T follicular helper cell (primary cell): ENCODE data around the gene XXYLT1.

Experiments used
- DNase-seq: peaks from one replicate; pipeline ENCODE4 v3.0.0-alpha.2; 2020; ENCODE audit warnings: low read depth

XXYLT1 gene

DNA sequence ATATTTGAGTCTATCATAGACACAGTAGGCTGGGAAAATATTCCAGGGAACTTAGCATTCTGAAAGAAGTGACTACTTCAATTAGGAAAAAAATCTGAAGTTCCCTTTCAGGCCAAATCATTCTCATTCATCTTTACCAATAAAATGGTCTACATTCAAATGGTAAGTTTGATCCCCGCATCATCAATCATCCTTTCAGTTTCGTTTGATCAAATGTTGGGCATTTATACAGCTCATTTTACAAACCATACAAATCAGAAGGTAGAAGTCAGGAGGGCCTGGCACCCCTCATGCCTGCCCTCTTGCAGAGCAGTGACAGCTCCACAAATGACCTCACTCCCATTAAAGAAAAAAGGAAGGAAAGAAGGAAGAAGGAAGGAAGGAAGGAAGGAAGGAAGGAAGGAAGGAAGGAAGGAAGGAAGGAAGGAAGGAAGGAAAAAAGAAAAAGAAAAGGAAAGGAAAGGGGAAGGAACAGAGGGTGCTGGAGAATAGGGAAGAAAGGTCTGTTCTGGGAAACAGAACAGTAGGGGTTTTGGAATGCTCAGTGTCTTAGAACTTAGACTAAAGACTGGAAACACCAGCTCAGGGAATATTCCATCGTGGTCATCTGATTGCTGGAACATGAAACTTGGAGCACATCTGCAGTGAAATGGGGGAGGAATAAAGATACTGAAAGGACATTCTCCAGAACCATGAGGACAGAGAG, 86.1 kb downstream of the XXYLT1 start:
- no peak for DNase-seq

DNA sequence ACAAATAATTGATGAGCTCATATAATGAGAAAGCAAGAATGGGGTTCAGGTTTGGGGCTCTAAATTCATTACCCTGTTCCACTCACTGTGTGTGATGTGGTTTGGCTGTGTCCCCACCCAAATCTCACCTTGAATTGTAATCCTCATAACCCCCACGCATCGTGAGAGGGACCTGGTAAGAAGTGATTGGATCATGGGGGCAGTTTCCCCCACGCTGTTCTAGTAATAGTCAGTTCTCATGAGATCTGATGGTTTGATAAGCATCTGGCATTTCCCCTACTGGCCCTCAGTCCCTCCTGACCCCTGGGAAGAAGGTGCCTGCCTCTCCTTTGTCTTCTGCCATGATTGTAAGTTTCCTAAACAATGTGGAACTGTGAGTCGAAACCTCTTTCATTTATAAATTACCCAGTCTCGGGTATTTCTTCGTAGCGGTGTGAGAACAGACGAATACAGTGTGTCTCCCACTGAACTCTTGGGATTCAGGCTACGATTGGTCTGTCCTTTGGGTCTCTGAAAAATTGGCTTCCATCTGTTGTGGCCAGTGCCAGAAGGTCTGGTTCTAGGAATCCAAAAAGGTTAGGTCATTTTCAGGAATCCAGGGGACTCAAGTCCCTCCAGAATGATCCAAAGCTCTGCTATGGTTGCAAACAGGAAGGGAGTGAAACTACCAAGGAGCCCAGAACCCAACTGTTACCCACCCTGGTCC, 87.7 kb downstream of the XXYLT1 start:
- no peak for DNase-seq

DNA sequence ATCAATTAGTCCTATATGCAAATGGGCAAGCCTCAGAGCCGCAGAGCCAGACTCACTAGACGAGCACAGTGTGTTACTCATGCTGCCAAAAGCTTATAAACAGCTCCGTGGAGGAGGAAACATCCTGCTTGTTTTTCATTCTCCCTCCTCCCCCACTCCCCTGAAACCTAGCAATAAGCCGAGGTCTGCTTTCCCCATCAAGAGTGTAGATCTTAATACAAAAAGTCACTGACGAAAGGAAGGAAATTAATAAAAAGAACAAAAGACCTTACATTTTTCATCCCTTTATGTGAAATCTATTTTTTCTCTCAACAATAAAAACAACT, 88.5 kb downstream of the XXYLT1 start:
- DNase-seq = peak; percentile 13

DNA sequence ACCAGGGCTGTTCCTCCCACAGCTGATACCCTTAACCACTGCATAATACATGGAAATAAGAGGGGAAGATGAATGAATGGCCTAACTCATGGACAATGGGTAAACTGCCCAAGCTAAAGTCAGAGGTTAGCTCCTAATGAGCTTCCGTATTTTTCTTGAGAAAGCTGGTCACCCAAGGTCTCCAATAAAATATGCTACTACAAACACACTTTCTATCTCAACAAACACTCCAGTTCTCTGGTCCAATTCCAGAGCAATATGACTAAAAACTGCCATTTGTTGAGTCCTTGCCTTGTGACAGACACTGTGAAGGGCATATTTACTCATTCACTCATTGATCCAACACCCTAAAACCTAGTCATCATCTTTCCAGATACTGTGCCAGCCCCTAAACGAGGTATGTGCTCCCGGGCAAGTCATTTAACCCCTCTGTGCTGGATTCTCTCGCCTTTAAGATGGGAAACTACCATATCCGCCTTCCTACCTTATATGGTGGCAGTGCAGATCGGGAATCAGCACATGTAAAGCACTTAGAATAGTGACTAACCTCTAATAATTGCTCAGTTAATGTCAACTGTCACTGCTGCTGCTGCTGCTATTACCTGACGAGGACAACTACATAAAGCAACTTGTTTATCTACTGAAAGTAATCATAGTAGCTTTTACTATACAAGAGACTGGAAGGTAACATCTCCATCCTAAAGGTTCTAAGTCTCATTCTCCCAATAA, 89.1 kb downstream of the XXYLT1 start:
- DNase-seq = no peak

DNA sequence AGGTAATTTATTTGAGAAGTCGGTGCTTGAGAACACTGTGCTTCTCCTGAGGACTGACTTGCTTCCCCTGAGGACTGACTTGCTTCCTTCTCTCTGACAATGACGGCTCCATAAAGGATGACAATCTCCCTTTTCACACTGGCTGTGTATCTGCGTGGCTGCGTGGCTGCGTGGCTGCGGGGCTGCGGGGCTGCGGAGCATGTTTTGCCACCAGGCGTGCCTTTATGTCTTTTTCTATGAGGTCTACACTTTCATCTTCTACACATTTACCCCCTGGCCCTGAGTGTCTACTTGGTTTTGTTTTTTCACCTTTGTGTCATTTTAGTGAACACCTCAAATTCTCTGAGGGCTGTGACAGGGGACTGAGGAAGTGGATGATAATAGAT, 89.9 kb downstream of the XXYLT1 start:
- no peak for DNase-seq

DNA sequence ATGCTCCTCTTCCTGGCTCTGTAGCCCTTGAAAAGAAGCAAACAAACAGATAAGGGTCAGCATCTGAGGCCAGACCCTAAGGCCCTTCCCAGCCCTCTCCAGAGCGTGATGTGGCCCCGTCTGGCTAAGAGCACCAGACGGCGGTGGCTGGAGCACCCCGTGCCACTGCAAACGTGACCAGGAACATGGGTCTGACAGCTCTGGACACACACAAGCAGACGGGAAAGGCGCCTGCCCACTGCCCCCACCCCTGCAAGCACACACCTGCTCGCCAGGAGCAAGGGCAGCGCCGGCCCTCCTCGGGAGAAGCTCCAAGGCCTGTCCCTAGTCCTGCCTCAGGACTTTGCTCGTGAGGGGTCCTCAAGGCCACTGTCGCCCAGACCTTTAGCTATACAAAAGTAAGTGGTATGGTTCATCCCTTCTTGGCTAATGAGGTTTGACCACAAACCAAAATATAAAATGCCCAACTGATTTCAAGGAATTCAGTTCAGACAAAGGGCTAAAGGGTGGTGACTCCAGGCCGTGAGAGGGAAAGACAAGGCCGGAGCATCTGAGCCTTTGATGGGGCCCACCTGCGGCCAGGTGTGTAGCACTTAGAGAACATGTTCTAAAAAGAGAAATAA, 90.4 kb downstream of the XXYLT1 start:
- no peak for DNase-seq

DNA sequence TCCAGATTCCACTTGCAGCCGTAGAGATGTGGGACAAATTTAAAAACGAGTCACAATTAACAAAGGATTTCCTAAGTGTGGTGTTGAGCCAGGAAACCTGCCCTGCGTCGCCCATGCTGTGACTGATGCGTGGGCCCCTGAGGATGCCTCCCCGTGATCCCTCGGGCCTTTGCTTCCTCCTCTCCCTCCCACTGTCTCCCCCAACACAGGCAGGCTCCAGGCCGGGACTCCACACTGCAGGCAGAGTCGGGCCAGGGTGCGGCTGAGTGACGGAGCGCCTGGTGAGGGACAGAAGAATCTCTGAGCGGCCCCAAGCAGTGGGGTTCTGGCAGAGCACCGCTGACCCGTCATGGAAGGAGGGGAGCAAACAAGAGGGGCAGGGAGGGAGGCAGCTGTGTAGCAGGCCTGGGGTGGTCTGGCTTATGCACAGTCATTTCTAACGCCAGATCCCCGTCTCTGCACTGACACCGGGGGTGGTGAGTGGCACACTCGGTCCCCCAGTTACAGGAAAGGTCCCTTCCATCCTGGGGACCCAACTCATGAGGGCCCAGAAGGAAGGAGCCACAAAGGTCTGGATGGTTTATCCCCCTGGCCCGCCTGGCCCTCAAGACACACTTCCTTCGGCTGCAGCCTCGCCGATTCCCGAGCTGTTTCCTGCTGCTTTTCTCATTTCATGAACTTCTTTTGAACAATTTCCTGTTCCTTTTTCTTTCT, 91.0 kb downstream of the XXYLT1 start:
- no peak for DNase-seq

DNA sequence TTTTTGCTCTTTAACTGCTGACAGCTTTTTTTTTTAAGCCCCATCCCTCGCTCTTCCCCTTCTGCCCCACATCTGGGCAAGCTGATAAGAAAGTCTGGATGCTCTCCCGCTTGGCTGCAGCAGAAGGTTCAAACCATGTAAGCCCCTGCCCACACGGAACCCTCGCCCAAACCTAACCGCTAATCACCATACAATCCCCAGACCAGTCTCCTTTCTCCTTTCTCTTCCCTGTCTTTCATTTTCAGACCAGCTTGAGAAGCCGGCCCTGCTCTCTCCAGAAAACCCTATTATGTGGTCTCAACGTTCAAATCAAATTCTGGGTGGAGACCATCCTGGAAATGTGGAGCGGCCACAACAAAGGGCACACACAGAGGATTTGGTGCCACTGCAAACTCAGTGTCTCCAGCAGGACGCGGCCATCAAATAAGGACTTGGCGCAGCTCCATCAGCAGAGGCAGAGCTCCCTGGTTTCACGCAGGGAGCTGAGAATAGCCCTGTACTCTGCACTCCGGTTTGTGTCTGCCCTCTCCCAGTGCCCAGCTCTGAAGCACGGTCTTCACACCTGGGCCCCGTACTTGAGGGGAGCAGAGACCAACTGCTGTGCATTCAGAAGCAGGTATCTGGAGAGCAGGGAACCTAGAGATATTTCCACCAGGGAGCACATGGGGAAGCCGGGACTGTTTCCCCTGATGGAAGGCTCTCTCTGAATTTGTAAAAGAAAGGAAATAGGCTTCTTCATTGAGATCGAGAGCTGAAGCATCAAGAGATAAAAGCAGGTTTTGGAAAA, 92.6 kb downstream of the XXYLT1 start:
- DNase-seq = no peak

DNA sequence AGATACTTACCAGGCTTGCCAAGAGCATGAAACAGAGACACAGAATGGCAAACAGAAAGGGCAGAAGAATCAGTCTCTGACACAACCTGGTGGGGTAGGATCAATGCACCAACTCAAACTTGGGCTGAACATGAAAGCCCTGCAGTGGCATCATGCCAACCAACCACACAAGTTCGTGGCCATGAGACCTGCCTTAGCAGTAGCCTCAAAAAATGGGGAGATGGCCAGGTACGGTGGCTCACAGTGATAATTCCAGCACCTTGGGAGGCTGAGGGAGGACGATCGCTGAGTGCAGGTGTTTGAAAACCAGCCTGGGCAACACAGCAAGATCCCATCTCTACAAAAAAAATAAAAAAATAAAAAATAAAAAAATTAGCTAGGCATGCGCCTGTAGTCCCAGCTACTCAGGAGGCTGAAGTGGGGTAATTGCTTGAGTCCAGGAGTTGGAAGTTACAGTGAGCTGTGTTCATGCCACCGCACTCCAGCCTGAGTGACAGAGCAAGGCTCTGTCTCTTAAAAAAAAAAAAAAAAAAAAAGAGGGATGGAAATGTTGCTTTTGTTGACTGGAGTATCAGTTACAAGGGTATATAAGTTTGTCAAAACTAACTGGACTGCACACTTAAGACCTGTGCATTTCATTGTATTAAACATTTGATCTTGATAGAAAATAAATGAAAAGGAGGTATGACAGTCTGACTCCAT, 93.4 kb downstream of the XXYLT1 start:
- DNase-seq = no peak

DNA sequence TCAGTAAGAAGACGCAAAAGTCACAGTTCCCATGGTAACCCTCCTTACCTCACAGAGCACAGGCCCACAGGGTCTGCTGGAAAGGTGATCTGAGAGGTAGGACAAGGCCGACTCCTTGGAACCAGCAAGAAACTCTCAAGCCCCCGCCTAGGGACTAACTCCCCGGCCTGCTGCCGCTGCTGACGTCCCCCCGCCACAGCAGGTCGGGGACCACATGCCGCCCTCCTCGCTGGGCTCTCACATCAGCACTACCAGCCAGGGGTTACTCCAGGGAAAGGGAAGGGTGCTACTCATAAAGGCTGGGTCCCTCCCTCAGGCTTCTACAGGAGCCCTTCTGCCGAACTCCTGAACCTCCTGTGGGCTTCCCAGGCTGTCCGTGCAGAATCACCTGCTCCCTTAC, 94.2 kb downstream of the XXYLT1 start:
- no peak for DNase-seq

DNA sequence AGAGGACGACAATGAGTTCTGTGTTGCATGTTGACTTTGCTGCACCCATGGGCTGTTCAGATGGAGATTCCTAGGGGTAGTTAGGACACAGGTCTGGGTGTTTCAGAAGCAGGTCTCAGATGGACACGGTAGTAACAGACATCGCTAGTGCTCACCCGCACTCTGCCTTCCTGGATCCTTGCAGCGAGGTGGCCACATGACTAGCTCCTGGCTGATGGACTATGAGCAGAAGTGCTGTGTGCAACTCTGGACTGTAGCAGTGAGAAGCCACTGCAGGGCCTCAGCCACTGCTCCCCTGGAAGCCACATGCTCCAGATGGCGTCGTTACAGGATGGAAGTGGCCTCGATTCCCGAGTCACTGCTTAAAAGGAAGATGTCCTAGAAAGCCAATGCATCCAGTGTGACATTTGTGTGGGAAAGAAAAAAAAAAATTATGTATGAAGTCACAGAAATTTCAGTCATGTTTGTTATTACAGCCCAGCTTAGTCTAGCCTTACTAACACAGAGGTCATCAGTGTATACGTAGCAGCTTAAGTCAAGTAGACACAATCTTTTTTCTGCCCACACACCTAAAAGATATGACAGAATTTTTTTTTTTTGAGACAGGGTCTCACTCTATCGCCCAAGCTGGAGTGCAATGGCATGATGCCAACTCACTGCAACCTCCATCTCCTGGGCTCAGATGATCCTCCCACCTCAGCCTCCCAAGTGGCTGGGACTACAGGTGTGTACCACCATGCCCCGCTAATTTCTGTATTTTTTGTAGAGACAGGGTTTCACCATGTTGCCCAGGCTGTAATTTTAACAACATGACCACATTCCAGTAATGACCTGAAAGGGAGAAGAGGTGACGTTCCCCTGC, 95.3 kb downstream of the XXYLT1 start:
- DNase-seq = no peak

DNA sequence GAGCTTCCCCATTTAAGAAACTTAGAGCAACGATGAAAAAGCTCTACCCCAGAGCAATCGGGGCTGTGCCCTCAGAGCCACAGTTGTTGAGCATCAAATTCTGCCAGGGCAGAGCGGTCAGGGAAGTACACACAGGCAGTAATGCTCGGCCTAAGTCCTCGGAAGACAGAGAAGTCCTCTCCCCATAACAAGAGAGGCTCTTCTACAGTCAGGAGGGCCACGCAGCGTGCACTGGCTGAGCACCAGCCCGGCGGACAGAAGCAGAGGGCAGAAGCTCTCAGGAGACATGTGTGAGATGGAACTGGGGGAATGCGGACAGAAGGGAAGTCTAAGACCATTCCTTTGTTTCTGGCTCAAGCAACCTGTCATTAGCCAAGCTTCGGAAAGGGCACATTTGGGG, 95.9 kb downstream of the XXYLT1 start:
- DNase-seq = no peak

DNA sequence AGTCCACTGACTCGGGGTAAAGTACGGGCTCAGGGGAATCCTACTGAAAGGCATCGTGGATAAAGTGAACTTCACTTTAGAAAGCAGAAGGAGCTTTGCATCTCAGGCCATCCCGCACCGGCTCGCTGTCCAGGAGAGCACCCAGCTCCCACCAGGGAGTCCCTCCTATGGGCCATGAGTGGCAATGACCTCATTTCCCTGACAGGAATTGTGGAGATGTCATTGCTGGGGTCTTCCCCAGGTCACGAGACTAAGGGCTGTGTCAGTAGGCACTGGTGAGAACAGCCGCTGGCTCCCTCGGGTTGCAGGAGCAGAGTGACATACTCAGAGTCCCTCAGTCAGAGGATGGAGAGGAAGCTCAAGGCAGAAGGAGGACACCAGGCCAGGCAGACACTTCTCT, 97.3 kb downstream of the XXYLT1 start:
- DNase-seq = no peak

DNA sequence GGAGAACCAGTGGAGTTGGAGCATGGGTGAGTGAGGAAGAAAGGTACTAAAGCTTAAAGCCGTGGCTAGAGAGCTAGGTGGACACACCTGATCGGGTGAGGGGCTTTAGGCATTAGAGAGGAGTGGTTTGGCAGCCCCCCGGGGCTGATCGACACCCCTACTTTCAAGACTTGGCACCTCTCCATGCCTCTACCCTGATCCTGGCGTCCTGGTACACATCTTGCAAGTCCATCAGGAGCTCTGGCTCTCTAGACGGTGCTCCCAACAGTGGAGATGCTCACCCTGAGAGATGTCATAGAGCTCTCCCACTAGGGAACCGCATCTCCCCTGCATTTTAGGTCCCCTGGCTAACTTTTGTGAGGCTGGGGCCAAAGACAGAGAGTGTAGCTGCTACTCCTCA, 98.1 kb downstream of the XXYLT1 start:
- DNase-seq = no peak

DNA sequence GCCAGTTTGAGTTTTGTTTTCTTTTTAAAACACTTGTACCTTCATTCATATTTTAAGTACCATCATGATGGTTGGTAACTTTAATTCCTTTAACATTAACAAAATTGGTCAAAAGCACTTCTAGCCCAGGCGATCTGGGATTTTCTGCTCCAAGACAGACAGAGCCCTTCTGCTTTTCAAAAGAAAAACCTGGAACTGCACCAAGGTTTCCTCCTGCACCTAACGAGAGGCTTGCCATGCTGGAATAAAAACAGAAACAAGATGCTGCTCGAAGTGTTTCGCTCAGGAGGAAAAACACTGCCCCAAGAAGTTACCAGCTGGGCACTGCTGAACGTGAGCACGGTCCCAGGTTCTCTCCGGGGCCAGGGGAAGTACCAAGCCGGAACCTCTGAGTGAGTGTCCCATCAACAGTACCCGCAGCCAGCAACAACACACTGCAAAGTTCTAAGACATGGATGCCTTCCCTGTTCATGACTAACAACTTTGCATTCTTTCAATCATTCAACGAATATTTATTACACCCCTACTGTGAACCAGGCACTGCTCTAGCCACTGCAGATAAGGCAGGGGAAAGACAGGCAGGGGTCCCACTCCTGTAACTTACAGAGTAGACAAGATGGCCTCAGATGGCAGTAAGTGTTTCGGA, 98.8 kb downstream of the XXYLT1 start:
- DNase-seq = no peak

DNA sequence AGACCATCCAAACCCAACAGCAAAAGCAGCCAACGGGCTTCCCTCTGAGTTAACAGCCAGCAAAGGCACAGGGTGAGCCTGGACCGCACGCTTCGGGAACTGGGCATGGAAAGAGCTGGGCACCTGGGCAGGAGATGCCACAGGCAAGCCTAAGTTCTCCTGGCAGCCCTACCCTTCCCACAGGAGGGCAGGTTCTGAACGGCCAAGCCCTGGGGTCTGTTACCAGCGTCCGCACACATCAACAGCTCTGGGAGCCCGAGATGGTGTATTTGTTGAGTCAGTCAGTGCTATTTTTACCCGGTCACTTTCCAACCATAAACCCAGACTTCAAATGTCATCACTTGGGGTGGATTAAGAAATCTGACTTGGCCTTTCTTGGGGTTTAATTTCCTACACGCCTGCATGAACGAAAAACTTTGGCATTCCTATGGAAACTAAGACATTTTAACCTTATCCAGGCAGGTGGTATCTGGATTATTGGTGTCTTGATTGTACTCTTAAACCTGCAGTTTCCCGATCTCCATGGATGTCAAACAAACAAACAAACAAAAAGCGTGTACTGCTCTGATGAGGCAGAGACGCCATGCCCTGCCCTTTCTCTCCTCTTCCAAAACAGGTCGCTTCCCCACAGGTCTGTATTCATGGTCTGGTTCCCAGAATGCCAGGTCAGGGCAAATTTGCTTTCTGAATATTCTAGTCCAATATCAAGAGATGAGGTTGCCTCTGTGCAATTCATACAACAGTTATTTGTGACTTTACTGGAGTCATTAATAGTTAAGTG, 99.7 kb downstream of the XXYLT1 start:
- DNase-seq = no peak

DNA sequence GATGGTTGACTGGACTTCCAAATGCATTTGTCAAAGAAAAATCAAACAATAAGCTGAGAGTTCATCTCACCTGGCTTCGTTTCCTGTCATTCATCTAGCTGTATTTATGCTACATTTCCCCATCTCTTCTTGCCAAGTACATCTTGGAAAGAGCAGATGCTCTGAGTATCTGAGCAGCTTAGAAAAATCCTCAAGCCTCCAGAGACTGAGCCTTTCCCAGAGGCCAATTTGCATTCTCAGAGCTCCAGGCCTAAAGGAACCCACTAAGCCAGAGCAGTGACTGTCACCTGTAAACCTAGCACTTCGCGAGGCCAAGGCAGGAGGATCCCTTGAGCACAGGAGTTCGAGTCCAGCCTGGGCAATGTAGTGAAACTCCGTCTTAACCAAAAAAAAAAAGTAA, 100.5 kb downstream of the XXYLT1 start:
- DNase-seq = no peak

DNA sequence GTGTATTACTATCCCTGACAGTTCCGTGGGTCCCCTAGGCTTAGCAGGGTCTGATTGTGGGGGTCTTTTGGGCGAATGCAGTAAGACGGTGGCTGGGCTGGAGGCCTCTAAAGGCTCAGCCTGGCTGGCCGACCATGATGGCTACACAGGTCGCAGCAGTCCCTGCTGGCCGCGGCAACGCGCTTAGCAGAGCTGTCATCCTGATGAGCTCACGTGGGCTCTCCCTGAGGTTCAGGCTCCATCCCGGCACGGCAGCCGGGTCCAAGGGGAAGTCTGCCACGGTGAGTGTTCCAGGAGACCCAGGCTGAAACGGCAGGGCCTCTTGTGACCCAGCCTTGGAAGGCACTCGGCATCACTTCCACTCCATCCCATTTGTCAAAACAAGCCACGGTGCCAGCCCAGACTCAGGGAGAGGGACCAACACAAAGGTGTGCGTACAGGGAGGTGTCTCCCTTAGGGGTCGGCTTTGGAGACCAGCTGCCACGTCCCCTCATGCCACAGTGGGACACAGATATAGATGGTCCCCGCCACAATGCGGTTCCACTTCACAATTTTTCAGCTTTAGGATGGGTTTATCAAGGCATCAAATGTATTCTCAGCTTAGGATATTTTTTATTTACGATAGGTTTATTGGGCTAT, 101.8 kb downstream of the XXYLT1 start:
- DNase-seq = no peak
